Pancreas (tissue), 10 donors: ENCODE measurements around the gene C10orf95. TPM values are rescaled to one million over a fixed set of nuclear protein-coding genes. Genes with fewer than 3 reads are reported as not detected.

ENCODE experiments used
- ATAC-seq, 4 donors: fragments of 200-7000 bp; cut with Tn5 transposase; one replicate each; pipeline versions ENCODE4 v1.8.0 to v1.9.1; 2020; ENCODE audit warnings: mild to moderate bottlenecking in 4 of 4, moderate library complexity in 4 of 4
- DNase-seq, 6 donors: peaks; one replicate each; pipeline ENCODE4 v3.0.0-alpha.2; 2020
- FAIRE-seq: peaks from 2 replicates; lab custom pipeline; 2012; peaks lifted over from hg19 to GRCh38; lab: Jason Lieb, UNC
- H3K27ac ChIP-seq, 4 donors: fragments of 200-600 bp; sonication (generic); 1 replicate in 3 of 4; 2 replicates in 1 of 4; pipeline versions ENCODE4 v1.5.0 to v1.8.0; 2020
- H3K27me3 ChIP-seq, 4 donors: fragments of 200-600 bp; one replicate each; pipeline ENCODE4 v1.8.0; 2021
- H3K36me3 ChIP-seq, 3 donors: fragments of 200-600 bp; sonication (generic) in 1 of 3; one replicate each; pipeline versions ENCODE4 v1.5.0 to v1.8.0; 2020 to 2021
- H3K4me1 ChIP-seq, 3 donors: fragments of 200-600 bp; one replicate each; pipeline ENCODE4 v1.8.0; 2021
- H3K4me3 ChIP-seq, 4 donors: fragments of 200-600 bp; sonication (generic) in 2 of 4; one replicate each; pipeline versions ENCODE4 v1.5.0 to v1.8.0; 2020 to 2021
- H3K9me3 ChIP-seq, 4 donors: fragments of 200-600 bp; one replicate each; pipeline ENCODE4 v1.8.0; 2021
- CTCF ChIP-seq, 4 donors: fragments of 200-600 bp; sonication (generic) in 3 of 4; IDR thresholded peaks; one replicate each; pipeline versions ENCODE4 v1.5.0 to v1.8.0; 2021; ENCODE audit warnings: antibody characterized with exemption in 4 of 4
- WGBS, 2 donors: extraction: QIAGEN DNeasy Blood & Tissue Kit; methylation state at CpG; one replicate each; pipeline ENCODE4 v1.1.7; 2013; 5-methylcytosine and 5-hydroxymethylcytosine counted together
- intact Hi-C, 3 donors: fragments of 100-400 bp; cut with DNase I; formaldehyde crosslinking; loops; one replicate each; pipeline versions ENCODE4 v1.11.1 to v1.14.2; 2022
- polyA plus RNA-seq, 2 donors: library from polyadenylated mRNA; stranded (reverse); fragments of 200-250 nt; gene quantifications; one replicate each; pipeline ENCODE4 v1.2.3, GENCODE V29; 2013
- total RNA-seq, 6 donors: library from RNA; stranded (reverse); fragmentation: NEBNext Ultra II Directional in 4 of 6; extraction: Animal tissue kit (Norgen Biotek cat#: 25700) in 4 of 6; gene quantifications; one replicate each; pipeline versions ENCODE4 v1.2.1 to v1.2.4, GENCODE V29; 2021 to 2023
- donor health status: healthy with polysubstance abuse.
- donor health status: DM: no; HTN: no; CAD: no; lungs with moderate emphysema.
- donor health status: DM: no; HTN: no; CAD: no.
- donor health status: control.
- donor health status: control.
- donor health status: Bipolar disorder and iron deficiency.
- donor health status: DM: yes; HTN: yes; CAD: no.
- donor health status: DM: no; HTN: no; CAD: no.
- donor health status: DM: no; HTN: no; CAD: no.
- donor health status: DM: yes; HTN: yes; CAD: no.

C10orf95 gene
- total and polyA plus RNA-seq, 8 donors, result 0.37 to 1.2 (median 0.46) TPM

- H3K27me3 ChIP-seq, result no peaks in the 10 kb centered on the region
- H3K27ac ChIP-seq, result peak overlapping the region in 1 of 4 donors; percentile 12
- ATAC-seq, result peak in 2 of 4 donors; percentile 2 to 7
- intact Hi-C loops, result no loop called here
- DNase-seq, result no peak
- FAIRE-seq, result no peak
- no peaks in the 10 kb centered on the region for H3K9me3 ChIP-seq
- TF ChIP-seq CTCF (IDR thresholded peaks at IDR 0.05), result no peak
- H3K4me3 ChIP-seq, result no peak overlapping the region
- H3K4me1 ChIP-seq, result peaks cover 0 to 6% (median 0%) of the 10 kb centered on the region in 3 donors
- H3K36me3 ChIP-seq, result no peaks in the 10 kb centered on the region
- 33 to 37% methylated on average over 9 of the region's 9 CpGs for WGBS, 2 donors
Observed at GRCh38 chr10:102434394-102435132, 16.8 kb downstream of the C10orf95 start.

DNA sequence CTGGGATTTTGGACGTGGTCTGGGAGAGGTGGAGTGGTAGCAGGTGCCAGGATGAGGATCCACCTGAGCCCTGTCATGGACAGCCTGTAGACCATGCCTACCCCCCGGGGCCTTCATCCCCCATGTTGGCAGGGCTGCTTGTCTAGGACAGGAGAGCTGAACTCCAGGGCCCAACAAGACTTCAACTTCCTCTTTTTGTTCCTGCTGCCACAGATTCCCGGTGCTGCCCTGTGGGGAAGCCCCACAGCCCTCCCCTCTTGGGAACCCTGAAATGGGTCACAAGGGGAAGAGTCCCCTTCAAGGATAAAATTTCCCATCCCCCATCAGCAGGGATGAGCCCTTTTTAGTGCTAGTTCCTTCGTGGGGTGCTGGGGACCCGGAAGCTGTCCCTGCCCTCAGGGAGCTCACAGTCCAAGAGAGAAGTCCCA is 17.7 kb downstream of the C10orf95 start:
- intact Hi-C loops, result no loop called here
- no peaks in the 10 kb centered on the region for H3K36me3 ChIP-seq
- H3K9me3 ChIP-seq, result no peaks in the 10 kb centered on the region
- H3K27me3 ChIP-seq, result no peaks in the 10 kb centered on the region
- 53 to 56% methylated on average over 5 of the region's 5 CpGs for WGBS, 2 donors
- H3K4me3 ChIP-seq, result no peak overlapping the region
- no peak overlapping the region for H3K27ac ChIP-seq
- peak in 1 of 6 donors; percentile 33 for DNase-seq
- no peak for FAIRE-seq
- peaks cover 0 to 6% (median 0%) of the 10 kb centered on the region in 3 donors for H3K4me1 ChIP-seq
- TF ChIP-seq CTCF (IDR thresholded peaks at IDR 0.05), result no peak
- peak in 1 of 4 donors; percentile 2 for ATAC-seq

DNA sequence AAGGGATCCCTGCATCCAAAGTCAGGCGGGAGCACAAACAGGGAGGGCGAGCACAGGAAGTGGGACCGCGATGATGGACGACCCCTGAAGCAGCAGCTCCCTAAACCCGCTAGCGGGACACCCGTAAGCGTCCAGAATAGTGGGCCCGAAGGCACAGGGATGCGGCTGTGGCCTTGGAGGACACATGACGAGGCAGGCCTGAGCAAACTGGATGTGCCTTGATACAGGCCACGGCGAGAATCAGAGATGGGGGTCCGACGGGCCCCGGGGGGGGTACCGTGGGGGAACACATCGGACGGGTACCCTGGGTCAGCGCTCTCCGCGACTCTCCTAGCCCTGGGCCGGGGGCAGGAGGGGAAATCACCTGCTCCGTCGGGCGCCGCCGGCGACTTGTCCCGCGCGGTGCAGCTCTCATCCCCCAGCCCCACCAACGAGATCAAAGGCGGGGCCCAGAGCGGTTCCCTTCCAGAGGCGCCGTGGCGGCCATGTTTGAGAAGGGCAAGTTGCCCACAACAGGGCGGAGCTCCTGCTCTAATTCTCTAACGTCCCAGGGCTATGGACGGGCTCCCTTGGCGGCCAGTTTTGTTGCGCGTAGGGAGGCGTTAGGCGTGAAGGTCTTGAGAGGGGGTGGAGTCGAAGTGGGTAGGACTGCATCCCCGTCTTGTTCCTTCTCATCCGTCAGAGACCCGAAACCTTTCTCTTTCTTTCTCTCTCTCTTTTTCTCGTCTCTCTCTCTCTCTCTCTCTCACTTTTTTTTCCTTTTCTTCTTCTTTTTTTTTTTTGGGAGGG is 19.0 kb downstream of the C10orf95 start, which contains the start of gene CUEDC2:
CUEDC2 (minus strand) TSS at position 413 of the 789 bp plus-strand sequence. CDS start 7,386 bp downstream, outside the sequence.
- no peaks in the 10 kb centered on the region for H3K9me3 ChIP-seq
- ATAC-seq (peak; percentile 96 to 98 (median 97)), DNase-seq (peak; percentile 95 to 98 (median 96)), FAIRE-seq (no peak)
- H3K27ac ChIP-seq, result peak within 1 kb of the TSS; percentile 31 to 65 (median 53)
- 0 to 1% methylated on average over 51 to 52 of the region's 52 CpGs for WGBS, 2 donors
- no peaks in the 10 kb centered on the region for H3K27me3 ChIP-seq
- intact Hi-C loops, result no loop called here
- H3K4me1 ChIP-seq, result peaks cover 0 to 6% (median 0%) of the 10 kb centered on the region in 3 donors
- no peaks in the 10 kb centered on the region for H3K36me3 ChIP-seq
- H3K4me3 ChIP-seq, result peak within 1 kb of the TSS; percentile 72 to 95 (median 84)
- TF ChIP-seq CTCF (IDR thresholded peaks at IDR 0.05), result no peak

DNA sequence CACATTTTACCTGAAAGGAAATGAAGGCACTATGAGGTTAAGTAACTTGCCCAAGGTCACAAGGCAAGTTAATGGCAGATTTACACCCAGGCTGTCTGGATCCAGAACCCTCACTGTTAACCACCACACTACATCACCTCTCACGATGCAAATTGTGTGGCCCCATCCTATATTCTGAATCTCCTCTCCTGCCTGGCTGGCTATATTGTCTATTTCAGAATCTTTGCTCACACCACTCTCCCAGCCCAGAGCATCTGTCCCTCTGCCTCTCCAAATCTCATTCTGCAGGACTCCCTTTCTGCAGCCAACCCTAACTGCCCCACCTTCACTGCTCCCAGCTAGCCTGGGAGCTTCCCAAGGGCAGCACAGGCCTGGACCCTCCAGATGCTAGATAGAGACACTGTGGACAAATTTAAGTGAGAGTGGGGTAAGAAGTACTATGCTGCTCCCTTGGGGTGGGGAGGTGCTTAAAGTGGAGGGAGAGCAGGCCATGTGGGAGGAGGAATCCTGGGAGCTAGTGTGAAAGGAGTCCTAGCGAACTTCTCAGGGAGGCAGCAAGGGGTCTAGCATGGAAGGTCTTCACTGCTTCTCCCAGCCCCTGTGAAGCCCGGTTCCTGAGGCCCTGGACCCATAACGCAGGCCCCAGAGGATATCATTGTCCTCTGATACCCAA is 19.8 kb downstream of the C10orf95 start:
- WGBS, 2 donors, result 13 to 21% methylated on average over 4 of the region's 4 CpGs
- H3K9me3 ChIP-seq, result no peaks in the 10 kb centered on the region
- peak overlapping the region in 3 of 4 donors; percentile 48 to 65 (median 58) for H3K27ac ChIP-seq
- H3K4me3 ChIP-seq, result peak overlapping the region; percentile 72 to 95 (median 84)
- H3K4me1 ChIP-seq, result peaks cover 0 to 6% (median 0%) of the 10 kb centered on the region in 3 donors
- no peak for TF ChIP-seq CTCF (IDR thresholded peaks at IDR 0.05)
- no peaks in the 10 kb centered on the region for H3K36me3 ChIP-seq
- intact Hi-C loops, result no loop called here
- FAIRE-seq (no peak), DNase-seq (no peak), ATAC-seq (peak; percentile 9 to 35 (median 12))
- H3K27me3 ChIP-seq, result no peaks in the 10 kb centered on the region
